Loucy (cell line): ENCODE results near the gene UGP2.

Experiments
- H2AFZ ChIP-seq: fragments of 200-600 bp; sonication (generic); 2 replicates; pipeline ENCODE4 v1.6.0; 2016; ENCODE audit warnings: antibody characterized with exemption, mild to moderate bottlenecking, low read length, moderate library complexity
- H3F3A ChIP-seq: fragments of 200-600 bp; 2 replicates; pipeline ENCODE4 v1.6.0; 2016; ENCODE audit warnings: antibody characterized with exemption, low read depth, mild to moderate bottlenecking
- H3K27me3 ChIP-seq: fragments of 200-600 bp; sonication (generic); 2 replicates; pipeline ENCODE4 v1.6.1; 2014; ENCODE audit warnings: low read length, mild to moderate bottlenecking; ENCODE audit not compliant: insufficient read depth, poor library complexity, severe bottlenecking
- H3K36me3 ChIP-seq: fragments of 200-600 bp; sonication (generic); 2 replicates; pipeline ENCODE4 v1.6.1; 2016; ENCODE audit warnings: low read length; ENCODE audit not compliant: insufficient read depth
- H3K4me1 ChIP-seq: fragments of 200-600 bp; sonication (generic); 2 replicates; pipeline ENCODE4 v1.5.1; 2014; ENCODE audit warnings: low read length, mild to moderate bottlenecking; ENCODE audit not compliant: insufficient read depth, poor library complexity, severe bottlenecking
- H3K4me2 ChIP-seq: fragments of 200-600 bp; sonication (generic); 2 replicates; pipeline ENCODE4 v1.6.0; 2014; ENCODE audit warnings: antibody characterized with exemption, low read length, low read depth, mild to moderate bottlenecking; ENCODE audit not compliant: poor library complexity, severe bottlenecking
- H3K4me3 ChIP-seq: fragments of 200-600 bp; sonication (generic); 2 replicates; pipeline ENCODE4 v1.5.1; 2014; ENCODE audit warnings: low read length, mild to moderate bottlenecking, mixed read lengths; ENCODE audit not compliant: poor library complexity, severe bottlenecking
- H3K79me2 ChIP-seq: fragments of 200-600 bp; sonication (generic); 2 replicates; pipeline ENCODE4 v1.6.1; 2014; ENCODE audit warnings: low read length; ENCODE audit not compliant: insufficient read depth
- H3K9ac ChIP-seq: fragments of 200-600 bp; sonication (generic); 2 replicates; pipeline ENCODE4 v1.6.0; 2014; ENCODE audit warnings: mild to moderate bottlenecking, low read depth, low read length, moderate library complexity; ENCODE audit not compliant: poor library complexity, severe bottlenecking
- H3K9me2 ChIP-seq: fragments of 200-600 bp; sonication (generic); replicated peaks from 2 replicates; pipeline ENCODE4 v1.6.1; 2016; ENCODE audit warnings: low read depth, low read length, mixed read lengths
- H3K9me3 ChIP-seq: fragments of 200-600 bp; sonication (generic); 2 replicates; pipeline ENCODE4 v1.6.1; 2014; ENCODE audit warnings: mild to moderate bottlenecking, antibody characterized with exemption, low read length, low read depth; ENCODE audit not compliant: insufficient read depth
- H4K20me1 ChIP-seq: fragments of 200-600 bp; sonication (generic); 2 replicates; pipeline ENCODE4 v1.6.0; 2014; ENCODE audit warnings: antibody characterized with exemption, low read length, mild to moderate bottlenecking; ENCODE audit not compliant: insufficient read depth, poor library complexity, severe bottlenecking
- CTCF ChIP-seq: fragments of 200-600 bp; sonication (generic); conservative IDR thresholded peaks from 2 replicates; pipeline ENCODE4 v1.5.1; 2014; ENCODE audit warnings: mild to moderate bottlenecking, antibody characterized with exemption, low read length
- EZH2phosphoT487 ChIP-seq: fragments of 200-600 bp; IDR thresholded peaks from 2 replicates; pipeline ENCODE4 v1.6.1; 2018; ENCODE audit warnings: antibody characterized with exemption, mild to moderate bottlenecking, moderate library complexity, borderline replicate concordance

Gene UGP2

GRCh38 chr2:63827749-63828148, 13.9 kb upstream of the UGP2 start:
- Histone ChIP-seq H3K9ac (no peak overlapping the region), H3F3A (no peaks in the 10 kb centered on the region), H3K4me2 (no peak overlapping the region), H3K9me3 (no peaks in the 10 kb centered on the region), H3K36me3 (no peaks in the 10 kb centered on the region), H3K9me2 (no peaks in the 10 kb centered on the region), H3K79me2 (no peaks in the 10 kb centered on the region), H2AFZ (no peak overlapping the region), H4K20me1 (no peaks in the 10 kb centered on the region), H3K27me3 (no peaks in the 10 kb centered on the region), H3K4me3 (no peak overlapping the region), H3K4me1 (peaks cover 9% of the 10 kb centered on the region)
- no peak for TF ChIP-seq EZH2phosphoT487
- no peak for TF ChIP-seq CTCF

- Histone ChIP-seq H2AFZ (no peak overlapping the region), H3F3A (no peaks in the 10 kb centered on the region), H3K9ac (no peak overlapping the region), H4K20me1 (no peaks in the 10 kb centered on the region), H3K79me2 (no peaks in the 10 kb centered on the region), H3K4me3 (no peak overlapping the region), H3K4me2 (no peak overlapping the region), H3K9me2 (no peaks in the 10 kb centered on the region), H3K4me1 (peaks cover 9% of the 10 kb centered on the region), H3K27me3 (no peaks in the 10 kb centered on the region), H3K9me3 (no peaks in the 10 kb centered on the region), H3K36me3 (no peaks in the 10 kb centered on the region)
- TF ChIP-seq CTCF, result no peak
Observed at GRCh38 chr2:63831176-63831575, 10.5 kb upstream of the UGP2 start.

- Histone ChIP-seq H3K27me3 (no peaks in the 10 kb centered on the region), H3K4me1 (peaks cover 23% of the 10 kb centered on the region), H3K79me2 (no peaks in the 10 kb centered on the region), H2AFZ (no peak overlapping the region), H3K9ac (no peak overlapping the region), H3K4me3 (no peak overlapping the region), H3F3A (no peaks in the 10 kb centered on the region), H3K36me3 (no peaks in the 10 kb centered on the region), H4K20me1 (no peaks in the 10 kb centered on the region), H3K9me3 (no peaks in the 10 kb centered on the region), H3K4me2 (no peak overlapping the region), H3K9me2 (no peaks in the 10 kb centered on the region)
- no peak for TF ChIP-seq EZH2phosphoT487
- no peak for TF ChIP-seq CTCF
Observed at GRCh38 chr2:63834401-63834800, 7.3 kb upstream of the UGP2 start.
